ENCODE results near the gene TREM1. TPM values are rescaled to one million over a fixed set of nuclear protein-coding genes. Genes with fewer than 3 reads are reported as not detected.

Gene TREM1
- polyA plus RNA-seq, 1 donor: not detected

Other genes with a start within 250 kb of the TREM1 start
- gene UNC5CL, start 247.5 kb downstream of the TREM1 start, polyA plus RNA-seq (ENCODE audit: insufficient read length): 8.4 TPM
- 0.76 TPM for gene TSPO2, start 244.2 kb downstream of the TREM1 start, polyA plus RNA-seq (ENCODE audit: insufficient read length)
- gene APOBEC2, start 233.5 kb downstream of the TREM1 start, polyA plus RNA-seq (ENCODE audit: insufficient read length): 0.37 TPM
- 66.1 TPM for gene OARD1, start 214.3 kb downstream of the TREM1 start, polyA plus RNA-seq (ENCODE audit: insufficient read length)
- 57.4 TPM for gene NFYA, start 213.7 kb downstream of the TREM1 start, polyA plus RNA-seq (ENCODE audit: insufficient read length)
- 0.65 TPM for gene TREML1, start 132.3 kb downstream of the TREM1 start, polyA plus RNA-seq (ENCODE audit: insufficient read length)
- 0.53 TPM for gene TREM2, start 123.6 kb downstream of the TREM1 start, polyA plus RNA-seq (ENCODE audit: insufficient read length)
- gene TREML2, start 85.5 kb downstream of the TREM1 start, polyA plus RNA-seq (ENCODE audit: insufficient read length): 0.07 TPM
- gene TREML4, start 58.3 kb downstream of the TREM1 start, polyA plus RNA-seq (ENCODE audit: insufficient read length): not detected
- not detected for gene NCR2, start 48.9 kb upstream of the TREM1 start, polyA plus RNA-seq (ENCODE audit: insufficient read length)

Data from left kidney (tissue), 1 donor.